ENCODE measurements around the gene TAP2. TPM values are rescaled to one million over a fixed set of nuclear protein-coding genes. Genes with fewer than 3 reads are reported as not detected.

Gene TAP2
- total RNA-seq, 2 experiments from 2014 or later: 96.4 to 108 TPM

- H3K4me1 ChIP-seq (ENCODE audit: insufficient read depth, low read length, poor library complexity, severe bottlenecking): peaks cover 80% of the 10 kb centered on the region
- TF ChIP-seq EZH2phosphoT487 (IDR thresholded peaks at IDR 0.05; ENCODE audit: borderline replicate concordance, low read depth, low read length): no peak
- no peak for TF ChIP-seq CTCF (conservative IDR thresholded peaks at IDR 0.05; ENCODE audit: low read length)
- H4K20me1 ChIP-seq (ENCODE audit: insufficient read depth, low read length): no peaks in the 10 kb centered on the region
- peaks cover 50% of the 10 kb centered on the region for H3K36me3 ChIP-seq (ENCODE audit: insufficient read depth, low read length)
- no peak overlapping the region for H3K4me3 ChIP-seq (ENCODE audit: low read depth, low read length, poor library complexity, severe bottlenecking)
- H3K79me2 ChIP-seq (ENCODE audit: insufficient read depth, low read depth, low read length): no peaks in the 10 kb centered on the region
- H3K9me3 ChIP-seq (ENCODE audit: low read length): peaks cover 3% of the 10 kb centered on the region; the same call in 1 of the 2 replicates
- DNase-seq (ENCODE audit: low spot score): no peak
- POLR2A ChIA-PET: interaction anchor here (0.6 kb wide), 1 partner anchor 31 kb away, joined by 3 read pairs; no protein-coding TSS in a partner anchor
- H3K4me2 ChIP-seq (ENCODE audit: low read length): no peak overlapping the region
- no peaks in the 10 kb centered on the region for H3K9me2 ChIP-seq (ENCODE audit: insufficient read depth, low read length)
- H3K27ac ChIP-seq (ENCODE audit: low read depth, low read length, poor library complexity, severe bottlenecking): no peak overlapping the region
- intact Hi-C loops (cut with micrococcal nuclease; ENCODE audit: unreplicated experiment): loop anchor here (10.0 kb wide), 2 partner anchors 238 to 628 kb away; no protein-coding TSS in a partner anchor
- CTCF ChIA-PET (ENCODE audit: unreplicated experiment): no interaction called here
- no peak overlapping the region for H2AFZ ChIP-seq (ENCODE audit: low read length)
- BruUV-seq (replicated peaks): no TSS peak
These were observed 24.2 kb upstream of the TAP2 start for GRCh38 chr6:32862725-32863124.

- no peaks in the 10 kb centered on the region for H4K20me1 ChIP-seq (ENCODE audit: insufficient read depth, low read length)
- peak overlapping the region; percentile 81 for H3K27ac ChIP-seq (ENCODE audit: low read depth, low read length, poor library complexity, severe bottlenecking)
- no peak for TF ChIP-seq CTCF (conservative IDR thresholded peaks at IDR 0.05; ENCODE audit: low read length)
- no peak for TF ChIP-seq EZH2phosphoT487 (IDR thresholded peaks at IDR 0.05; ENCODE audit: borderline replicate concordance, low read depth, low read length)
- H2AFZ ChIP-seq (ENCODE audit: low read length): peak overlapping the region; percentile 29; the same call in 1 of the 2 replicates
- ChIA-PET CTCF (ENCODE audit: unreplicated experiment) (no interaction called here), POLR2A (interaction anchor here (1.3 to 1.4 kb wide), 2 partner anchors 35 to 107 kb away, joined by 4 to 5 read pairs; no protein-coding TSS in a partner anchor)
- H3K36me3 ChIP-seq (ENCODE audit: insufficient read depth, low read length): peaks cover 61% of the 10 kb centered on the region
- BruUV-seq (replicated peaks): no TSS peak
- peak overlapping the region; percentile 13 for H3K4me3 ChIP-seq (ENCODE audit: low read depth, low read length, poor library complexity, severe bottlenecking)
- intact Hi-C loops (cut with micrococcal nuclease; ENCODE audit: unreplicated experiment): loop anchor here (10.0 kb wide), 2 partner anchors 236 to 626 kb away; no protein-coding TSS in a partner anchor
- H3K79me2 ChIP-seq (ENCODE audit: insufficient read depth, low read depth, low read length): peaks cover 10% of the 10 kb centered on the region; the same call in 1 of the 2 replicates
- peaks cover 3% of the 10 kb centered on the region; the same call in 1 of the 2 replicates for H3K9me3 ChIP-seq (ENCODE audit: low read length)
- H3K4me2 ChIP-seq (ENCODE audit: low read length): peak overlapping the region; percentile 62
- H3K9me2 ChIP-seq (ENCODE audit: insufficient read depth, low read length): no peaks in the 10 kb centered on the region
- H3K4me1 ChIP-seq (ENCODE audit: insufficient read depth, low read length, poor library complexity, severe bottlenecking): peaks cover 78% of the 10 kb centered on the region
- peak; percentile 49 for DNase-seq (ENCODE audit: low spot score)
These were observed 22.1 kb upstream of the TAP2 start for GRCh38 chr6:32860674-32861073.

- no peaks in the 10 kb centered on the region for H4K20me1 ChIP-seq (ENCODE audit: insufficient read depth, low read length)
- intact Hi-C loops (cut with micrococcal nuclease; ENCODE audit: unreplicated experiment): no loop called here
- peaks cover 23% of the 10 kb centered on the region for H3K79me2 ChIP-seq (ENCODE audit: insufficient read depth, low read depth, low read length)
- H3K4me3 ChIP-seq (ENCODE audit: low read depth, low read length, poor library complexity, severe bottlenecking): no peak overlapping the region
- ChIA-PET CTCF (ENCODE audit: unreplicated experiment) (interaction anchor here (1.2 to 4.7 kb wide), 3 partner anchors 10 to 19 kb away, joined by 3 to 17 read pairs (median 10); partner anchors contain the start of gene TAP2), POLR2A (interaction anchor here (0.6 to 7.7 kb wide), 4 partner anchors 9 to 124 kb away, joined by 3 to 88 read pairs (median 10); partner anchors contain the start of genes PSMB8 and TAP2)
- no peaks in the 10 kb centered on the region for H3K9me2 ChIP-seq (ENCODE audit: insufficient read depth, low read length)
- no peak overlapping the region for H2AFZ ChIP-seq (ENCODE audit: low read length)
- no TSS peak for BruUV-seq (replicated peaks)
- peak overlapping the region; percentile 7 for H3K27ac ChIP-seq (ENCODE audit: low read depth, low read length, poor library complexity, severe bottlenecking)
- no peak for TF ChIP-seq EZH2phosphoT487 (IDR thresholded peaks at IDR 0.05; ENCODE audit: borderline replicate concordance, low read depth, low read length)
- no peak for TF ChIP-seq CTCF (conservative IDR thresholded peaks at IDR 0.05; ENCODE audit: low read length)
- H3K4me2 ChIP-seq (ENCODE audit: low read length): peak overlapping the region; percentile 31; the same call in 1 of the 2 replicates
- H3K4me1 ChIP-seq (ENCODE audit: insufficient read depth, low read length, poor library complexity, severe bottlenecking): peaks cover 73% of the 10 kb centered on the region
- no peak for DNase-seq (ENCODE audit: low spot score)
- peaks cover 50% of the 10 kb centered on the region for H3K36me3 ChIP-seq (ENCODE audit: insufficient read depth, low read length)
- H3K9me3 ChIP-seq (ENCODE audit: low read length): no peaks in the 10 kb centered on the region
These were observed 19.7 kb upstream of the TAP2 start for GRCh38 chr6:32858194-32858593.
